Keratinocyte (primary cell): Measurements from ENCODE around the gene NRP1. TPM values are rescaled to one million over a fixed set of nuclear protein-coding genes. Genes with fewer than 3 reads are reported as not detected.

Source experiments
- DNase-seq: peaks from one replicate; pipeline ENCODE4 v3.0.0-alpha.2; 2011; ENCODE audit warnings: low read depth, missing footprints, low spot score
- FAIRE-seq: peaks from 2 replicates; lab custom pipeline; 2011; peaks lifted over from hg19 to GRCh38; lab: Jason Lieb, UNC
- H2AFZ ChIP-seq: 2 replicates; pipeline ENCODE4 v1.6.0; 2012; ENCODE audit warnings: low read length, control low read depth, inconsistent platforms; ENCODE audit not compliant: control insufficient read depth
- H3K27ac ChIP-seq: 2 replicates; pipeline ENCODE4 v1.5.1; 2011; ENCODE audit warnings: low read length; ENCODE audit not compliant: control insufficient read depth, insufficient read depth
- H3K27me3 ChIP-seq: 3 replicates; pipeline ENCODE4 v1.6.0; 2011; ENCODE audit warnings: low read length; ENCODE audit not compliant: control insufficient read depth, insufficient read depth; ENCODE audit errors: extremely low read depth
- H3K36me3 ChIP-seq, 2 experiments: 2 replicates in 1 of 2; 3 replicates in 1 of 2; pipeline ENCODE4 v1.5.1; 2011; ENCODE audit warnings: low read length in 2 of 2, mild to moderate bottlenecking in 1 of 2; ENCODE audit not compliant: control insufficient read depth in 2 of 2, insufficient read depth in 2 of 2; ENCODE audit errors: extremely low read depth in 1 of 2
- H3K4me1 ChIP-seq: 3 replicates; pipeline ENCODE4 v1.5.1; 2011; ENCODE audit warnings: low read length; ENCODE audit not compliant: control insufficient read depth, insufficient read depth; ENCODE audit errors: extremely low read depth
- H3K4me2 ChIP-seq: 3 replicates; pipeline ENCODE4 v1.6.0; 2011; ENCODE audit warnings: low read depth, low read length; ENCODE audit not compliant: control insufficient read depth, insufficient read depth; ENCODE audit errors: extremely low read depth
- H3K4me3 ChIP-seq, 3 experiments: fragments of 200-600 bp in 1 of 3; sonication (generic) in 1 of 3; 2 replicates in 2 of 3; 3 replicates in 1 of 3; pipeline ENCODE4 v1.5.1; 2011 to 2016; ENCODE audit warnings: low read length in 3 of 3, mild to moderate bottlenecking in 3 of 3, control low read depth in 2 of 3, inconsistent platforms in 1 of 3, low read depth in 1 of 3, mixed read lengths in 1 of 3, mixed run types in 1 of 3, moderate library complexity in 1 of 3; ENCODE audit not compliant: control insufficient read depth in 2 of 3, insufficient read depth in 2 of 3; ENCODE audit errors: extremely low read depth in 1 of 3
- H3K79me2 ChIP-seq: 2 replicates; pipeline ENCODE4 v1.6.0; 2012; ENCODE audit warnings: low read length; ENCODE audit not compliant: control insufficient read depth, insufficient read depth
- H3K9ac ChIP-seq: 3 replicates; pipeline ENCODE4 v1.6.0; 2011; ENCODE audit warnings: low read length; ENCODE audit not compliant: control insufficient read depth, insufficient read depth; ENCODE audit errors: extremely low read depth
- H3K9me1 ChIP-seq: 3 replicates; pipeline ENCODE4 v1.6.0; 2011; ENCODE audit warnings: low read length; ENCODE audit not compliant: control insufficient read depth, insufficient read depth; ENCODE audit errors: extremely low read depth
- H3K9me3 ChIP-seq: 2 replicates; pipeline ENCODE4 v1.5.1; 2012; ENCODE audit warnings: low read depth, low read length; ENCODE audit not compliant: control insufficient read depth
- H4K20me1 ChIP-seq: 3 replicates; pipeline ENCODE4 v1.6.0; 2011; ENCODE audit warnings: low read length; ENCODE audit not compliant: control insufficient read depth, insufficient read depth; ENCODE audit errors: extremely low read depth
- CTCF ChIP-seq, 3 experiments: IDR thresholded peaks in 1 of 3; conservative IDR thresholded peaks in 1 of 3; optimal IDR thresholded peaks in 1 of 3; 2 replicates in 2 of 3; 3 replicates in 1 of 3; pipeline versions ENCODE3 to v1.5.1; 2011; ENCODE audit warnings: low read length in 3 of 3, mild to moderate bottlenecking in 3 of 3, moderate library complexity in 2 of 3, control low read depth in 1 of 3, inconsistent platforms in 1 of 3; ENCODE audit not compliant: insufficient read depth in 2 of 3; ENCODE audit errors: extremely low read depth in 1 of 3
- EZH2 ChIP-seq: IDR thresholded peaks from one replicate; pipeline ENCODE4 v1.6.1; 2012; ENCODE audit warnings: inconsistent platforms, mild to moderate bottlenecking, low read length, moderate library complexity
- dilution Hi-C: fragments of 300-500 bp; cut with MboI; formaldehyde crosslinking; loops from one replicate; pipeline ENCODE4 v1.7.0; 2020; ENCODE audit warnings: low sequenced_read_pairs; ENCODE audit not compliant: extremely low pct_ligation_motif_present
- polyA plus RNA-seq, 5 experiments: library from polyadenylated mRNA; depleted of rRNA in 3 of 5; stranded (reverse) in 3 of 5; stranded (forward) in 1 of 5; unstranded in 1 of 5; fragments of >200 nt; gene quantifications; 1 replicate in 1 of 5; 2 replicates in 3 of 5; 3 replicates in 1 of 5; pipeline versions ENCODE4 v1.2.1 to v1.2.3, GENCODE V29; 2011 to 2012; ENCODE audit warnings: missing spikeins in 2 of 5, low read depth in 1 of 5, low replicate concordance in 1 of 5

The NRP1 gene
- polyA plus RNA-seq, 1 donor (not counting 4 experiments of a cell fraction or from before 2014, with no cell fraction given), result 36.2 TPM

GRCh38 chr10:33229949-33230267 is 104.6 kb downstream of the NRP1 start:
- Histone ChIP-seq H3K9me3 (no peaks in the 10 kb centered on the region), H3K27me3 (no peaks in the 10 kb centered on the region), H4K20me1 (no peaks in the 10 kb centered on the region), H3K27ac (no peak overlapping the region), H3K4me2 (no peak overlapping the region), H3K79me2 (no peaks in the 10 kb centered on the region), H3K4me1 (no peaks in the 10 kb centered on the region), H3K4me3 (no peak overlapping the region), H3K9ac (no peak overlapping the region), H3K9me1 (peaks cover 2% of the 10 kb centered on the region), H3K36me3 (peaks cover 9 to 16% of the 10 kb centered on the region in 2 experiments), H2AFZ (no peak overlapping the region)
- no peak for DNase-seq
- no peak for TF ChIP-seq EZH2
- TF ChIP-seq CTCF (optimal IDR thresholded peaks at IDR 0.05 in 1 of 3, IDR thresholded peaks at IDR 0.05 in 1 of 3, conservative IDR thresholded peaks at IDR 0.05 in 1 of 3; ENCODE audit: extremely low read depth in 1 of 3, insufficient read depth in 2 of 3, low read length in 3 of 3), result no peak
- dilution Hi-C loops, result no loop called here
- FAIRE-seq, result no peak

GRCh38 chr10:33229252-33229948 is 105.1 kb downstream of the NRP1 start:
- no peak overlapping the region for H2AFZ ChIP-seq
- H3K9ac ChIP-seq, result no peak overlapping the region
- H4K20me1 ChIP-seq, result no peaks in the 10 kb centered on the region
- H3K27ac ChIP-seq, result no peak overlapping the region
- no peak overlapping the region for H3K4me3 ChIP-seq
- dilution Hi-C loops, result no loop called here
- H3K27me3 ChIP-seq, result no peaks in the 10 kb centered on the region
- H3K36me3 ChIP-seq, result peaks cover 9 to 18% of the 10 kb centered on the region in 2 experiments
- no peaks in the 10 kb centered on the region for H3K9me3 ChIP-seq
- H3K9me1 ChIP-seq, result peaks cover 2% of the 10 kb centered on the region
- FAIRE-seq (no peak), DNase-seq (no peak)
- H3K4me2 ChIP-seq, result no peak overlapping the region
- TF ChIP-seq CTCF (optimal IDR thresholded peaks at IDR 0.05 in 1 of 3, IDR thresholded peaks at IDR 0.05 in 1 of 3, conservative IDR thresholded peaks at IDR 0.05 in 1 of 3; ENCODE audit: extremely low read depth in 1 of 3, insufficient read depth in 2 of 3, low read length in 3 of 3), result no peak
- TF ChIP-seq EZH2, result no peak
- no peaks in the 10 kb centered on the region for H3K79me2 ChIP-seq
- no peaks in the 10 kb centered on the region for H3K4me1 ChIP-seq
